GM12878 (cell line): ENCODE results near the gene UCN2. TPM values are rescaled to one million over a fixed set of nuclear protein-coding genes. Genes with fewer than 3 reads are reported as not detected.

Experiments
- CHD4 ChIP-seq: fragments of 200-600 bp; sonication (generic); IDR thresholded peaks from 2 replicates; pipeline ENCODE4 v1.6.1; 2016; ENCODE audit warnings: mild to moderate bottlenecking
- CREB1 ChIP-seq: IDR thresholded peaks from 2 replicates; pipeline ENCODE4 v1.6.1; 2012; ENCODE audit warnings: low read depth, mild to moderate bottlenecking, inconsistent platforms
- ESRRA ChIP-seq: IDR thresholded peaks from 2 replicates; pipeline ENCODE4 v1.6.1; 2012; ENCODE audit warnings: mild to moderate bottlenecking, low read length, improper control_type of control experiment
- GABPA ChIP-seq: IDR thresholded peaks from 2 replicates; pipeline ENCODE4 v1.6.1; 2014; ENCODE audit warnings: antibody characterized with exemption, low read depth, mild to moderate bottlenecking, inconsistent platforms
- KDM1A ChIP-seq: fragments of 200-600 bp; sonication (generic); IDR thresholded peaks from 2 replicates; pipeline ENCODE4 v1.6.1; 2016; ENCODE audit warnings: borderline replicate concordance
- NBN ChIP-seq: fragments of 450-650 bp; IDR thresholded peaks from 2 replicates; pipeline ENCODE4 v1.6.1; 2016
- NR2F1 ChIP-seq: fragments of 450-650 bp; conservative IDR thresholded peaks from 2 replicates; pipeline ENCODE4 v1.6.1; 2017; ENCODE audit warnings: mild to moderate bottlenecking
- NRF1 ChIP-seq: conservative IDR thresholded peaks from 2 replicates; pipeline ENCODE4 v1.6.1; 2011; ENCODE audit warnings: mild to moderate bottlenecking, low read depth, low read length, improper control_type of control experiment
- POLR2A ChIP-seq: IDR thresholded peaks from 2 replicates; pipeline ENCODE4 v1.6.1; 2011; ENCODE audit warnings: low read depth, mild to moderate bottlenecking, low read length
- POLR2AphosphoS2 ChIP-seq: IDR thresholded peaks from 2 replicates; pipeline ENCODE4 v1.6.1; 2011; ENCODE audit warnings: low read depth, mild to moderate bottlenecking, low read length, improper control_type of control experiment, moderate library complexity
- RB1 ChIP-seq: fragments of 450-650 bp; formaldehyde crosslinking; IDR thresholded peaks from 2 replicates; pipeline ENCODE4 v1.6.1; 2017; ENCODE audit warnings: mild to moderate bottlenecking, borderline replicate concordance
- SMAD5 ChIP-seq: IDR thresholded peaks from 2 replicates; pipeline ENCODE4 v1.6.1; 2016; ENCODE audit warnings: antibody characterized with exemption, low read depth
- YBX1 ChIP-seq: fragments of 450-650 bp; IDR thresholded peaks from 2 replicates; pipeline ENCODE4 v1.6.1; 2016; ENCODE audit warnings: antibody characterized with exemption
- ZNF24 ChIP-seq: fragments of 450-650 bp; IDR thresholded peaks from 2 replicates; pipeline ENCODE4 v1.6.1; 2017; ENCODE audit warnings: antibody characterized with exemption, mild to moderate bottlenecking
- ZNF622 ChIP-seq: fragments of 450-650 bp; IDR thresholded peaks from 2 replicates; pipeline ENCODE4 v1.6.1; 2017; ENCODE audit warnings: mild to moderate bottlenecking, inconsistent platforms
- polyA plus RNA-seq, 11 experiments: library from polyadenylated mRNA; depleted of rRNA in 4 of 11; unstranded in 6 of 11; stranded (reverse) in 5 of 11; fragments of >200 nt; fragmentation: Nextera tagmentation in 4 of 11; fragmentation: Illumina TruSeq in 1 of 11; extraction: Ambion mirVana in 4 of 11; extraction: Trizol in 1 of 11; gene quantifications; 1 replicate in 1 of 11; 2 replicates in 10 of 11; pipeline versions ENCODE4 v1.2.1 to v1.2.3, GENCODE V29; 2011 to 2016; ENCODE audit warnings: inconsistent platforms in 2 of 11, missing spikeins in 2 of 11, low read depth in 1 of 11
- total RNA-seq, 4 experiments: library from RNA; depleted of rRNA in 3 of 4; stranded (reverse); fragments of >200 nt in 3 of 4; fragmentation: Illumina TruSeq in 1 of 4; extraction: Trizol in 1 of 4; gene quantifications; 2 replicates each; pipeline versions ENCODE4 v1.2.1 to v1.2.3, GENCODE V29; 2013 to 2021
- TF ChIP-seq, protein P1 (sequence below): IDR thresholded peaks from 2 replicates; pipeline ENCODE4 v1.6.1; 2012; ENCODE audit warnings: low read length, inconsistent platforms
- TF ChIP-seq, protein P2 (sequence below): fragments of 450-650 bp; IDR thresholded peaks from 2 replicates; pipeline ENCODE4 v1.6.1; 2017; ENCODE audit warnings: low read depth, mild to moderate bottlenecking, moderate library complexity
- TF ChIP-seq, protein P3 (sequence below): fragments of 150-350 bp; IDR thresholded peaks from 2 replicates; pipeline ENCODE4 v1.6.1; 2016; ENCODE audit warnings: low read depth, low read length
- TF ChIP-seq, protein P4 (sequence below): fragments of 450-650 bp; formaldehyde crosslinking; IDR thresholded peaks from 2 replicates; pipeline ENCODE4 v1.5.0; 2022; ENCODE audit warnings: mild to moderate bottlenecking, missing genetic modification characterization

Gene UCN2
- total and polyA plus RNA-seq, 10 of the 15 experiments (the other 5 are each of a cell fraction or from before 2014, with no cell fraction given) = 0.05 TPM; not detected in 9

DNA sequence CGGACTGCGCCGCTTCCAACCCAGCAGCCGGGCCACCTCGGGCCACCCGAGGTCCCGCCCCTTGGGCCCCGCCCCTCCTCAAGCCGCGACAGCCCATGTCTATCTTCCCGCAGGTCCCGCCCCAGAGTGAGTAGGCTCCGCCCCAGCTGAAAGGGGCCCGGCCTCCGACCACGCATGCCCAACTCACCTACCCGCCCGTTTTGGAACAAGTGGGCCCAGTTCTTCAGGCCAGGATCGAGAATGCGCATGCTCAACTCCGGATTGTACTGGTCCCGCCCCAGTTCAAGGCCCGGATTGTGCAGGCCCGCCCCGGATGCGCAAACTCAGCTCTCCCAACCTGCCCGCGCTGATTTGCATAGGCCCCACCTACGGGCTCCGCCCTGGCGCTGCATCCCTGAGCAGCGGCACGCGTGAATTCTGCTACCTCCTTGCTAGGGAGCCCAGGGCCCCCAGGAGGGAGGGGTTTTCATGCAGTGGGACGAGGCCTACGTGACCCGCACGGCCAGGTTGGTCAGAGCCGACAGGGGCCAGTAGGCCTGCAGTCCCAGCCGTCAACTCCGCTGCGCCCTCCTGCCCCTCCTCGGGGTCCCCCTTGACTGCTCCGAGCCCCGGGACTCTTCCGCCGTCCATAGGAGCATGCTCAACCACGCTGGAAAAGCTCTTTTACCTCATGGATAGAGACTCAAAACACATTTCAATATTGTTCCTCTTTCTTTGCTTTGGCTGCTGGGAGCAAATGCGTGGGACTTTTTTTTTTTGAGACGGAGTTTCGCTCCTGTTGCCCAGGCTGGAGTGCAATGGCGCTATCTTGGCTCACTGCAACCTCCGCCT is 6.6 kb downstream of the UCN2 start, which contains the start of gene PFKFB4 (continued):
- TF ChIP-seq NRF1 = peak; percentile 96
- TF ChIP-seq YBX1 = no peak
- TF ChIP-seq ZNF24 = no peak
- TF ChIP-seq ESRRA = 0 out of 2 replicates have a peak, but pooled peaks have one; percentile 13
- TF ChIP-seq POLR2A = peak; percentile 77
- peak; percentile 78 for TF ChIP-seq NR2F1
- TF ChIP-seq SMAD5 = no peak
- TF ChIP-seq CHD4 = no peak
- TF ChIP-seq, protein P1, sequence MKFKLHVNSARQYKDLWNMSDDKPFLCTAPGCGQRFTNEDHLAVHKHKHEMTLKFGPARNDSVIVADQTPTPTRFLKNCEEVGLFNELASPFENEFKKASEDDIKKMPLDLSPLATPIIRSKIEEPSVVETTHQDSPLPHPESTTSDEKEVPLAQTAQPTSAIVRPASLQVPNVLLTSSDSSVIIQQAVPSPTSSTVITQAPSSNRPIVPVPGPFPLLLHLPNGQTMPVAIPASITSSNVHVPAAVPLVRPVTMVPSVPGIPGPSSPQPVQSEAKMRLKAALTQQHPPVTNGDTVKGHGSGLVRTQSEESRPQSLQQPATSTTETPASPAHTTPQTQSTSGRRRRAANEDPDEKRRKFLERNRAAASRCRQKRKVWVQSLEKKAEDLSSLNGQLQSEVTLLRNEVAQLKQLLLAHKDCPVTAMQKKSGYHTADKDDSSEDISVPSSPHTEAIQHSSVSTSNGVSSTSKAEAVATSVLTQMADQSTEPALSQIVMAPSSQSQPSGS = no peak
- peak; percentile 15; the same call in 1 of the 2 replicates for TF ChIP-seq CREB1
- peak; percentile 82; the same call in 1 of the 2 replicates for TF ChIP-seq RB1
- TF ChIP-seq POLR2AphosphoS2 = 0 out of 2 replicates have a peak, but pooled peaks have one; percentile 37
- TF ChIP-seq, protein P2, sequence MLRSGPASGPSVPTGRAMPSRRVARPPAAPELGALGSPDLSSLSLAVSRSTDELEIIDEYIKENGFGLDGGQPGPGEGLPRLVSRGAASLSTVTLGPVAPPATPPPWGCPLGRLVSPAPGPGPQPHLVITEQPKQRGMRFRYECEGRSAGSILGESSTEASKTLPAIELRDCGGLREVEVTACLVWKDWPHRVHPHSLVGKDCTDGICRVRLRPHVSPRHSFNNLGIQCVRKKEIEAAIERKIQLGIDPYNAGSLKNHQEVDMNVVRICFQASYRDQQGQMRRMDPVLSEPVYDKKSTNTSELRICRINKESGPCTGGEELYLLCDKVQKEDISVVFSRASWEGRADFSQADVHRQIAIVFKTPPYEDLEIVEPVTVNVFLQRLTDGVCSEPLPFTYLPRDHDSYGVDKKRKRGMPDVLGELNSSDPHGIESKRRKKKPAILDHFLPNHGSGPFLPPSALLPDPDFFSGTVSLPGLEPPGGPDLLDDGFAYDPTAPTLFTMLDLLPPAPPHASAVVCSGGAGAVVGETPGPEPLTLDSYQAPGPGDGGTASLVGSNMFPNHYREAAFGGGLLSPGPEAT = peak; percentile 97
- no peak for TF ChIP-seq KDM1A
- no peak for TF ChIP-seq ZNF622
- TF ChIP-seq, protein P3, sequence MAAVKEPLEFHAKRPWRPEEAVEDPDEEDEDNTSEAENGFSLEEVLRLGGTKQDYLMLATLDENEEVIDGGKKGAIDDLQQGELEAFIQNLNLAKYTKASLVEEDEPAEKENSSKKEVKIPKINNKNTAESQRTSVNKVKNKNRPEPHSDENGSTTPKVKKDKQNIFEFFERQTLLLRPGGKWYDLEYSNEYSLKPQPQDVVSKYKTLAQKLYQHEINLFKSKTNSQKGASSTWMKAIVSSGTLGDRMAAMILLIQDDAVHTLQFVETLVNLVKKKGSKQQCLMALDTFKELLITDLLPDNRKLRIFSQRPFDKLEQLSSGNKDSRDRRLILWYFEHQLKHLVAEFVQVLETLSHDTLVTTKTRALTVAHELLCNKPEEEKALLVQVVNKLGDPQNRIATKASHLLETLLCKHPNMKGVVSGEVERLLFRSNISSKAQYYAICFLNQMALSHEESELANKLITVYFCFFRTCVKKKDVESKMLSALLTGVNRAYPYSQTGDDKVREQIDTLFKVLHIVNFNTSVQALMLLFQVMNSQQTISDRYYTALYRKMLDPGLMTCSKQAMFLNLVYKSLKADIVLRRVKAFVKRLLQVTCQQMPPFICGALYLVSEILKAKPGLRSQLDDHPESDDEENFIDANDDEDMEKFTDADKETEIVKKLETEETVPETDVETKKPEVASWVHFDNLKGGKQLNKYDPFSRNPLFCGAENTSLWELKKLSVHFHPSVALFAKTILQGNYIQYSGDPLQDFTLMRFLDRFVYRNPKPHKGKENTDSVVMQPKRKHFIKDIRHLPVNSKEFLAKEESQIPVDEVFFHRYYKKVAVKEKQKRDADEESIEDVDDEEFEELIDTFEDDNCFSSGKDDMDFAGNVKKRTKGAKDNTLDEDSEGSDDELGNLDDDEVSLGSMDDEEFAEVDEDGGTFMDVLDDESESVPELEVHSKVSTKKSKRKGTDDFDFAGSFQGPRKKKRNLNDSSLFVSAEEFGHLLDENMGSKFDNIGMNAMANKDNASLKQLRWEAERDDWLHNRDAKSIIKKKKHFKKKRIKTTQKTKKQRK = no peak
- peak; percentile 89 for TF ChIP-seq NBN
- TF ChIP-seq GABPA = no peak
- TF ChIP-seq, protein P4, sequence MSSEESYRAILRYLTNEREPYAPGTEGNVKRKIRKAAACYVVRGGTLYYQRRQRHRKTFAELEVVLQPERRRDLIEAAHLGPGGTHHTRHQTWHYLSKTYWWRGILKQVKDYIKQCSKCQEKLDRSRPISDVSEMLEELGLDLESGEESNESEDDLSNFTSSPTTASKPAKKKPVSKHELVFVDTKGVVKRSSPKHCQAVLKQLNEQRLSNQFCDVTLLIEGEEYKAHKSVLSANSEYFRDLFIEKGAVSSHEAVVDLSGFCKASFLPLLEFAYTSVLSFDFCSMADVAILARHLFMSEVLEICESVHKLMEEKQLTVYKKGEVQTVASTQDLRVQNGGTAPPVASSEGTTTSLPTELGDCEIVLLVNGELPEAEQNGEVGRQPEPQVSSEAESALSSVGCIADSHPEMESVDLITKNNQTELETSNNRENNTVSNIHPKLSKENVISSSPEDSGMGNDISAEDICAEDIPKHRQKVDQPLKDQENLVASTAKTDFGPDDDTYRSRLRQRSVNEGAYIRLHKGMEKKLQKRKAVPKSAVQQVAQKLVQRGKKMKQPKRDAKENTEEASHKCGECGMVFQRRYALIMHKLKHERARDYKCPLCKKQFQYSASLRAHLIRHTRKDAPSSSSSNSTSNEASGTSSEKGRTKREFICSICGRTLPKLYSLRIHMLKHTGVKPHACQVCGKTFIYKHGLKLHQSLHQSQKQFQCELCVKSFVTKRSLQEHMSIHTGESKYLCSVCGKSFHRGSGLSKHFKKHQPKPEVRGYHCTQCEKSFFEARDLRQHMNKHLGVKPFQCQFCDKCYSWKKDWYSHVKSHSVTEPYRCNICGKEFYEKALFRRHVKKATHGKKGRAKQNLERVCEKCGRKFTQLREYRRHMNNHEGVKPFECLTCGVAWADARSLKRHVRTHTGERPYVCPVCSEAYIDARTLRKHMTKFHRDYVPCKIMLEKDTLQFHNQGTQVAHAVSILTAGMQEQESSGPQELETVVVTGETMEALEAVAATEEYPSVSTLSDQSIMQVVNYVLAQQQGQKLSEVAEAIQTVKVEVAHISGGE = no peak
